ENCODE measurements around the gene GPR160.

DNA sequence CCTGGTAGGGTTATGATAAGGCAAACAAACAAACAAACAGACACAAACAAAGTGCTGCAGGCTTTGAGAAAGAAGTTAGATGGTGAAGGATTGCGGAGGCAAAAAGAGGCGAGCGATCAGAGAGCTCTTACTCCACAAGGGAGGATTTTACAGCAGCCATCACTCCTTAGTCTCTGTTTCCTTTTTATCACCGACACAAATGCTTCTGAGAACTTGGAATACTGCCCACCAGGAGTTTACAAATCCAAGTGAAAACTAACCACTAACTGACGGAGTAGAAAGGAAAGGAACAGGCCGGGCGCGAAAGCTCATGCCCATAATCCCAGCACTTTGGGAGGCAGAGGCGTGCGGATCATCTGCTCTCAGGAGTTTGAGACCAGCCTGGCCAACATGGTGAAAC is 35.6 kb upstream of the GPR160 start:
- TF ChIP-seq, protein P1, sequence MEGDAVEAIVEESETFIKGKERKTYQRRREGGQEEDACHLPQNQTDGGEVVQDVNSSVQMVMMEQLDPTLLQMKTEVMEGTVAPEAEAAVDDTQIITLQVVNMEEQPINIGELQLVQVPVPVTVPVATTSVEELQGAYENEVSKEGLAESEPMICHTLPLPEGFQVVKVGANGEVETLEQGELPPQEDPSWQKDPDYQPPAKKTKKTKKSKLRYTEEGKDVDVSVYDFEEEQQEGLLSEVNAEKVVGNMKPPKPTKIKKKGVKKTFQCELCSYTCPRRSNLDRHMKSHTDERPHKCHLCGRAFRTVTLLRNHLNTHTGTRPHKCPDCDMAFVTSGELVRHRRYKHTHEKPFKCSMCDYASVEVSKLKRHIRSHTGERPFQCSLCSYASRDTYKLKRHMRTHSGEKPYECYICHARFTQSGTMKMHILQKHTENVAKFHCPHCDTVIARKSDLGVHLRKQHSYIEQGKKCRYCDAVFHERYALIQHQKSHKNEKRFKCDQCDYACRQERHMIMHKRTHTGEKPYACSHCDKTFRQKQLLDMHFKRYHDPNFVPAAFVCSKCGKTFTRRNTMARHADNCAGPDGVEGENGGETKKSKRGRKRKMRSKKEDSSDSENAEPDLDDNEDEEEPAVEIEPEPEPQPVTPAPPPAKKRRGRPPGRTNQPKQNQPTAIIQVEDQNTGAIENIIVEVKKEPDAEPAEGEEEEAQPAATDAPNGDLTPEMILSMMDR (IDR thresholded peaks at IDR 0.05 in 2 of 3, conservative IDR thresholded peaks at IDR 0.05 in 1 of 3; ENCODE audit: borderline replicate concordance in 1 of 3, insufficient read depth in 1 of 3, low read depth in 2 of 3, low read length in 2 of 3), result no peak
- TF ChIP-seq POLR2AphosphoS5 (IDR thresholded peaks at IDR 0.05; ENCODE audit: low read depth, low read length) (no peak), FOSL1 (IDR thresholded peaks at IDR 0.05; ENCODE audit: low read depth) (no peak), ZNF274 (IDR thresholded peaks at IDR 0.05; ENCODE audit: low read depth, low read length) (no peak), YY1 (IDR thresholded peaks at IDR 0.05; ENCODE audit: extremely low read depth, insufficient replicate concordance, low read depth, low read length) (no peak)
- TF ChIP-seq, protein P2, sequence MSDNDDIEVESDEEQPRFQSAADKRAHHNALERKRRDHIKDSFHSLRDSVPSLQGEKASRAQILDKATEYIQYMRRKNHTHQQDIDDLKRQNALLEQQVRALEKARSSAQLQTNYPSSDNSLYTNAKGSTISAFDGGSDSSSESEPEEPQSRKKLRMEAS (IDR thresholded peaks at IDR 0.05), result no peak
